HG03460 (cell line): Measurements from ENCODE around the gene DAPL1.

Source experiments
- ATAC-seq: cut with Tn5 transposase; IDR thresholded peaks from one replicate; pipeline ENCODE4 v1.9.1; 2021; ENCODE audit not compliant: unreplicated experiment

DAPL1 gene

DNA sequence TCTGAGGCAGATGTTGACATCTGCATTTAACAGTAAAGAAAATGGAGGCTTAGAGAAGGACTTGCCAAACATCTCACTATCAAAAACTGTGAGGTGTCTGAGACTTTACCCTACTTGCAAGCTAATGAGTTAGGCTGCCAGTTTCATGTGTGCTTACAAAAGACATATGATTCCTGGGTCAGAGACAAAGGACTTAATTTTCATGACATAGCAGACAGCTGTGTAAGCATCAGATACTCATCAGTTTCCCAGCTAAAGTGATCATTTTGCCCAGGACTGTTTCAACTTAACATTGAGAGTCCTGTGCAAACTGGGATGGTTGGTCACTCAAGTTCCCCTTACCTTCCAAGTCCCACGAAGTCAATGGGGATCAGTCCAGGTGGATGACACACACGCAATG lies 18.9 kb upstream of the DAPL1 start:
- ATAC-seq, result no peak

DNA sequence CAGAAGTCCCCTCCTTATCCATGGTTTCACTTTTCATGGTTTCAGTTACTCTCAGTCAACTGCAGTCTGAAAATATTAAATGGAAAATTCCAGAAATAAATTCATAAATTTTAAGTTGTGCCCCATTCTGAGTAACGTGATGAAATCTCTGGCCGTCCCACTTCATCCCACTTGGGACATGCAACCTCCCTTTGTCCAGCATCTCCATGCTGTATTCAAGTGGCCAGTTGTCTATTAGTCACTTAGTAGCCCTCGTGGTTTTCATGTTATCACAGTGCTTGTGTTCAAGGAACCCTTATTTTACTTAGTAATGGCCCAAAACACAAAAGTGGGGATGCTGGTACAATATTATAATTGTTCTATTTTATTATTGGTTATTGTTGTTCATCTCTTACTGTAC lies 18.0 kb upstream of the DAPL1 start:
- ATAC-seq, result no peak

DNA sequence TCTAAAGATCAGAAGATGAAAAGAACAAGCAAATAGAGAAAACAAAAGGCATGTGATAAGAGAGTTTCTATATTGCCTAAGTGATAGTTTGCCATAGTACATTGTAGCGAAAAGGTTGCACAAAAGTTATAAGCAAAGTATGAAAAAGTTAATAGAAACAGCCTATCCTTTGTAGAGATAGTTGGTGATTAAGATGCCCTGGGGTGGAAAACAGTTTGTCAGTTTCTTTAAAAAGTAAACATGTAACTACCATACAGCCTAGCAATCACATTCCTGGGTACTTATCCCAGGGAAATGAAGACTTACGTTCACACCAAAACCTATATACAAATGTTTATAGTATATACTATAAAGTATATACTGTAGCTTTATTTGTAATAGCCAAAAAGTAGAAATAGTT lies 16.9 kb upstream of the DAPL1 start:
- ATAC-seq, result no peak

DNA sequence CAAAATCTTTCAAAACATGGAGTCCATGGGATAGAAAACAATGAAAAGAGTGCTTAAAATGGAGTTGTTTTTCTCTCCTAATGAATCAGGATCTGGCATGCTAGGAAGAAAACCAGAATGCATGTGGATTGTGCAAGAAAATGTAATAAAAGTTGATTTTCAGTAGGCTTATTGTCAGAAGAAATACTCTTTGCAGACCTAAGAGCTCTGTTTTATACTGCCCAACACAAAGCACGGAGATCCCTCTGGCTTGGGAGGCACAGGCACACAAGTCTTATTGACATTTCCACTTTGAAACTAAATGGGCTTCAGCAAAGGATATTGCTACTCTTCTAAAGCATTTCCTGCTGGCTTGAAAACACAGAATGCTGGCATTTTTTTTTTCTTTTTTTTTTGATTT lies 15.5 kb upstream of the DAPL1 start:
- ATAC-seq, result no peak

DNA sequence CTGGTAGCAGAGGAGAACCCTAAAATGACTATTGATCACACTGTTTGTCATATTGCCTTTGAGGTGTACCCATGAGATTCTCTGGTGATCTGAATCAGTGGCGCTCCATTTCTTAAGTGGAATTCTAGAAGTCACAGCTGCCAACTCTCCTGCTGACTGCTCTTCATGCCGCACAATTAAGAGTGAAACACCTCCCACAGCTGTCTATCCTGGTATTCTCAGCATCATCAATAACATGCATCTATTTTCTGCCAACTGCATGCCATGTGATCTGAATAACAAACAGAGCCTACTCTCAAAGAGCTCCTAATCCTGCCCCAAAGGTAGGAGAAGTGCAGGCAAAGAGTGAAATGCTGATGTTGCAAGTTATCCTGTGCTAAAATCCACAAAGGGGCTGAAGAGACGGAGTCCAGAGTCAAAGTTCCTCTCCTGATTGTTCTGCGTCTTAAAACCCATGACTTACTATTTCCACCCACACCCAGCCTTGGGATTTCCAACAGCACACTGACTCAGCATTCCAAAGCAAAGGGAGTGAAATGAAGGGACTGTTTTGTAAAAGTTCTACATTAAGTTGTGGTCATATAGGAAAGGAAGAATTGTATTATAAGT lies 13.7 kb upstream of the DAPL1 start:
- ATAC-seq, result no peak

DNA sequence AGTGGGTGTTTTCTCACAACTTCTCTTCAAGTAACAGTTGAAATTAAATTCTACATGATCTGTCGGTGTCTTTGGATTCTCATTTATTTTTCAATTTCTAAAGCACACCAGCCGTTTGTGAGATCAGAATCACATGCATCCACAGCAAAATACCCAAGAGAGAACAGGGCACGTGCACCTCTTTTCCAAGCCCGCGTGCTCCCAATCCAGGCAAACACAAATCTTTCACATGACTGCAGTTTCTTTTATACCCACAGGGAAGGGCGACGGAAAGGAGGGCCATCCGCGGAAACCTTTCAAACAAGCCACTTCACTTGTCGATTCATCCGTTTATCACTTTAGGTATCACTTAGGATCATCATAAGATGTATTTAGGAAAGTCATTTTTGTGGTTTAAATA lies 13.0 kb upstream of the DAPL1 start:
- ATAC-seq, result no peak

DNA sequence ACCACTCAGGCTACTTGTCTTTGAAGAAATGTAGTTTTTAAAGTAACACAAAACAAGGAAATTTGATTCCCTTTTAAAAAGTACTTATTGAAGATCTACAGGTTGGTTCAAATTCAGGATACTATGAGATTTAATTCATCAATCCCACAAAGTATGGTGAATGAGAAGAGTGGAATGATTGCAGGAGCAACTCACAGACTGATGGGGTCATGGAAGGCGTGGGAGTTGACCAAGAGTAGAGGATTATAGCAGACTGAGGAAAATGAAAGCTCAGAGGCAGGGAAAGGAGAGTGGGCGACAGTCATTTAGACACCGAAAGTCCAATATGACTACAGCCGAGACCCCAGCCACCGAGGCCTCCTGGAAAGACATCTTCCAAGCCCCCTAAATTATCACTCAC lies 12.5 kb upstream of the DAPL1 start:
- ATAC-seq, result no peak

DNA sequence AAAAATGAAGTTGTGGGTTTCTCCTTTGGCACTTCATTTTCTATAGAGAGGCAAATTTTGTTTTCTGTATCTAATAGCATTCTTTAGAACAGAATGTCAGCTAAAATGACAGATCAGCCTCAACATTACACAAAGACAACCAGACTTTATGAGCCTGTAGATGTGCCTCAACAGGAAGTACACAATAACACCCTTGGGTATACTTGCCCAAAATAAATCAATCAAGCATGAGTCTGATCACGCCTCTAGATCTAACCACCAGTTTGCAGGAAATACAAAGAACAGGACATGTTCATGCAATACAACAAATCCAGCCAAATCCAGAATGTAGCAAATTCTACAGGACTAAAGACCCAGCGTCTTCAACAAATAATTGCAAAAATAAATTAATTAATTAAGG lies 11.2 kb upstream of the DAPL1 start:
- ATAC-seq, result no peak

DNA sequence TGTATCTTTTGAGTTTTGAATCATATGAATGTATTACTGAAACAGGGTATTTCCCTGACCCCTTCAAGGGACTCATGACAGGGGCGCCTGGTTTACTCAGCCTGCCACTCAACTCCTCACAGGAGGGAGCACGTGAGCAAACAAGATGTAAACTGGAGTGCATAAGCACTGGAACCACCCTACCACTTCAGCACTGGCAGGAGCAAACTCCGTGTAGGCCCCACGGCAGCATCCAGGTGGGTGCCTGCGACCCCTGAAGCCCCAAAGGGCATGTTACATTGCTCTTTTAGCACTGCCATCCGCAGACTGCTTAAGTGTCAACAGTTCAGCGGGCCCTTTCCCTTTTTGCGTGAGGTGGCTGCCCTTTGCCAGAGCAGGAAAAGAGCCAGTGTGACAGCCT lies 8.2 kb upstream of the DAPL1 start:
- no peak for ATAC-seq

DNA sequence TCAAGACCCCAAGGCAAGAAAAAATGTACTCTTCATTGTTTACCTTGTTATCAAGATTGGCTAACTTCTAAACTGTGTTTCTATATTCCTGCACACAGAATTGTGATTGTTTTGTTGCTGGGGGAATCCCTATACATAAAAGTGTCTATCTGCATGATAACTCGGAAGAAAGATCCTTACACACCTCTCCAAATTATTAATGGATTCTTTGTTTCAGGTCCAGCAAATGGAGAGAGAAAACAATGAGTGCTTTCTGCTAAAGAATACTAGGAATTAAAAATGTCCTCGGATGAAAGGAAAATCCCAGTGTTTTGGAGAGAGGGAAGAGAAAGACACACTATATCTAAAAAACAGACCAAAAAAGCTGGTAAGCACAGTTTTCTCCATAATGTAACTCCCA lies 6.2 kb upstream of the DAPL1 start:
- ATAC-seq, result no peak

DNA sequence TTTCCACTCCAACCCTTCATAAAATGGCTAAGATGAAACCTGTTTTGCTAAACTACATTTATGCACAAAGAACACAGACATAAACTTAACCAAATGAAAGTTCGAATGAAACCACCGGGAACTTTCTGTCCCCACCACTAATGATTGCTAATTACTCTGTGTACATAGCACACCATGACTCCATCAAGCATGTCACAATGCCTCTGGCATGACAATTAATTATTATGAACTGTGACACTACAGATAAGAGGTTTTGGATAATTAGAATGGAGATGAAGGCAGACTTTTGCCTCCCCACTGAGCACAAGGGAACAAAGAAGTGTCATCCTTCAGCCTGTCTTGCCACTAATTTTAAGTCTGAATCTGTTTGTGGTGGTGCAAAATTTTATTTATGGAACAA lies 1.5 kb downstream of the DAPL1 start:
- no peak for ATAC-seq

DNA sequence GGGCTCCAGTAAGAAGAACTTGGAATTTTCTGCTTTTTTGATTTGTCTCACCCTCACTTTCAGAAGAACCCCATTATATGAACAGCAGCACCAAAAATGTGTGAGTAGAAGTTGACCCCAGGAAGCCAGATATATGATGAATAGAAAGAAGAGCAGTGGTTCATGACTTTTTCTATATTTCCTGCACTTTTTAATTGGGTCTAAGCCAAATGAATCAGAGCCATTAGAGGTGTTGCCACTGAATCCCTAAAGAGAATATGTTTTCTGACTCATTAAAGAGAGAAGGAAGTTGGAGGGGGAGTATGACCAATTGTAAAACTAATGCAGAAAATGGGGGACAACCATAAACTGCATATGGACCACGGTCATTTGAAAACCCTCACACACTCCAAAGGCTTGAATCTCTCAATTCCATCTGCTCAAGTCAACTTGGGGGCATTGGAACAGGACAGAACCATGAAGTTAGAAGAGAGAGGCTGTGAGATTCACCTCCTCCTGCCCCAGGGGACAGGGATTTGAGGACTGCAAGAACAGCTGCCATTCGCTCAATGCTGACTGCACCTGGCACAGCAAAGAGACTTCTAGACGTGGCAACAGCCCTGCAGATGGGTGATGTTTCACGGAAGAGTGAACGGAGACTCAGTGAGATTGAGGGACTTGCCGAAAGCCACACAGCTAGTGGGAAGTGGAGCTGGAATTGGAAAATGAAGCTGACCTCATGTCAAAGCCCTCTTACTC lies 3.0 kb downstream of the DAPL1 start:
- no peak for ATAC-seq

DNA sequence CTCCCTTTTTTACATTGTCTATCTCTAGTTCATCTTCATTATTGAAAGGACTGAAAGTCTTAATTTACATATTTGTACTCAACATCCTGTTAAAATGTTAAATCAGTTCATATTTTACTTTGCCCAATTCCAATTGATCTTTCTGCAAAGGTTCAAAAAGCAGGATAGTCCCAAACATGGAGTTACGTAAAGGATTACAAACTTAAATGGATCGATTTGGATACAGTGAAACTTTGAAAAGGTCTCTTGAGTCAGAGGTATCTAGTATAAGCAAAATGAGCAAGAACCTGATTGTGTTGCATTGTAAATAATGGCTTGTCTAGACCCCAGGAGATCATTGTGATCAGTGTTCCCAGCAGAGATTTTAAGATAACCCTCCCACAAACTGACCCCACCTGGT lies 4.1 kb downstream of the DAPL1 start:
- ATAC-seq, result no peak

DNA sequence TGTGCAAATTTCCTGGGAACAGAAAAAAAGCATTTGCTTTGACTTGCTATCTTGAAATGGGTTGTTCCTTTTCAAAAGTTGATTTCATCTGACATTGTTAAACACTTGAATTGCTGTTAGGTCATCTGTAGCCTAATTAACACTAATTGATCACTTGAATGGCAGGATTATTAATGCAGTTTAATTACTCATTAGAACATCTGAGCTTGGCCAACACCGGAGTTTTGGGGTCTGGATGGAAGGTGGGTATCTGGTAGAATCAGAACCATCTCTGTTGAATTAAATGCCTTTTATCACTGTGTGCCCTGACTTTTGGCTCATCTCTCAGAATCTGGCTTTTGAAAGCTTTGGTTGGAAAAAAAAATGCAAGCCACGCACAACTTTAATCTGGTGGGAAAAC lies 8.4 kb downstream of the DAPL1 start:
- no peak for ATAC-seq

DNA sequence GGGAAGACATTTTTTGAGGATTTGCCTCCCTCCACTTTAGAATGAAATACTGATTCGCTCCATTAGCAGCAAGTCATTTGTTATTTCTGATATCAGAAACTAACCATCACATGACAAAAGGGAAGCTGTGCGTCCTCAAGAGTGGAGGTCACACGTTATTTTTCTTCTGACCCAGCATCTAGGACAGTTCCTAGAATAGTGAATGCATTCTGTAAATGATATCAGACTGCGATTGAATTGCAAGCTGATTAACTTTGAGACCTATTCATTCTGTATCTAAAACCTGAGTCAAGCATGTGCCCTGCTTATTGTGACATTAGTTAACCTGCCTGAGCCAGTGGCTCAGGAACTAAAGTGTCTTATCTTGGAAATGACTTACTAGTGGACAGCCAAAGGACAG lies 10.1 kb downstream of the DAPL1 start:
- ATAC-seq, result no peak

DNA sequence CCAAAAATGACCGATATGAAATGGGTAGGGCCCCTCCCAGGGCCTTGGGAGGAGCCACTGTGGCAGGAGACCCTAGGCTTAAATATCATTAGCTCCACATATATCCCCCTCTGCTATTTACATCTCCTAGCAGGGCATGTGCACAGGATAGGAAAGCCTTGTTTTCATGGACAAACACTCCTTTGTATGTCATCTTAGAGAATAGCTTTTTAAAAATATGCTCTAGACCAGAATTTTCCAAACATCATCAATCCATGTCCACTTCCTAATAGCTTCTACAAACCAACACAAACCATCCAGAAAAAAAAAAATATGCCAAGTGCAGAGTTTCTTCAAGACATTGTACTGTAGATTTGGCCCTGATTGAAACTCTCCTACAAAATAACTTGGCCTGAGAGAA lies 10.8 kb downstream of the DAPL1 start:
- no peak for ATAC-seq

DNA sequence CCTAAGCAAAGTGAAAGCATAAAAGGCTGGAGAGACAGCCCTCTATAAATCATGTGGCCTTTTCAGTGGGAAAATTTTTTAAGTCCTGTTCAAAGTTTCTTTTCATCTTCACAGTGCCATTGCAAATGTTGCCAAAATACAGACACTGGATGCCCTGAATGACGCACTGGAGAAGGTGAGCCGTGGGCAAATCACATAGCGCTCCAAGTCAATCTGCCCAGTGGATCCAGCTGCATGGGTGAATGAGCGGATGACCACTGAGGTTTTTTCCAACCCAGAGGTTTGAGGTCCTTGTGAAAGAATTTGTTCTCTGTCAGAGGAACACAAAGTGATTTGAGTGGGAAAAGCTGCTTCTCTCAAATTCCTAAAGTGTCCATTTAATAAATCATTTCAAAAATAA lies 11.8 kb downstream of the DAPL1 start:
- ATAC-seq, result no peak

DNA sequence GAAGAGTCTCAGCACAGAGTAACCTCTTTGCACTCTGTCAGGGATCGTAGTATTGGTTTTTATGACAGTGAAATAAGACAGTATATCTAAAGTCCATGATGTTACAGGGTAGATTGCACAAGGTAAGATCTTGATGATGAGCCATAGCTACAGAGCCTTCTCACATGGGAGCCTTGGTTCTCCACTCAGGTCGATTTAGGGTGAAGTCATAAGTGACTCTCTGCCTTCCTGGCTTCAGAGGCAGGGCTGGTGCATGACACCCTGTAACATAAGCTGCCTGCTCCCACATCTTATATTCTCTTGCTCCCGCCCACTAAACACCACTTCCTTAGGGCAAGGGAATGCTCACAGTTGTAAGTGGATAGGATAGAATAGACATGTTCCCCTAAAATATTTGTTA lies 13.3 kb downstream of the DAPL1 start:
- ATAC-seq, result no peak

DNA sequence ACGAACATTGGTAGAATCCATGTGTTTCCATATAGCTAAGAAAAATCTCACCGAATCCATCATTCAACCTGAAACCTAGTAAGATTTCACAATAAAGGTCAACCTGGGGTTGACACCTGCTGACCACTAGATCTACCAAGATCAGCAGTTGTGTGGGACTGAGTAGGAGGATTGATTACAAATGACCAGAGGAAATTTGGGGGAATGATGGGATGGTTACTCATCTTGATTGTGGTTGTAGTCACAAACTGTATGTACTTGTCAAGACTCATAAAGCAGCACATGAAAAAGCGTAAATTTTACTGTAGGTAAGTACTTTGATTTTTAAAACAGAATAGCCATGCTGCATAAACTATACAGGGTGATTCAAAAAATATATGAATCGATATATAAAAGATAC lies 14.7 kb downstream of the DAPL1 start:
- ATAC-seq, result no peak

DNA sequence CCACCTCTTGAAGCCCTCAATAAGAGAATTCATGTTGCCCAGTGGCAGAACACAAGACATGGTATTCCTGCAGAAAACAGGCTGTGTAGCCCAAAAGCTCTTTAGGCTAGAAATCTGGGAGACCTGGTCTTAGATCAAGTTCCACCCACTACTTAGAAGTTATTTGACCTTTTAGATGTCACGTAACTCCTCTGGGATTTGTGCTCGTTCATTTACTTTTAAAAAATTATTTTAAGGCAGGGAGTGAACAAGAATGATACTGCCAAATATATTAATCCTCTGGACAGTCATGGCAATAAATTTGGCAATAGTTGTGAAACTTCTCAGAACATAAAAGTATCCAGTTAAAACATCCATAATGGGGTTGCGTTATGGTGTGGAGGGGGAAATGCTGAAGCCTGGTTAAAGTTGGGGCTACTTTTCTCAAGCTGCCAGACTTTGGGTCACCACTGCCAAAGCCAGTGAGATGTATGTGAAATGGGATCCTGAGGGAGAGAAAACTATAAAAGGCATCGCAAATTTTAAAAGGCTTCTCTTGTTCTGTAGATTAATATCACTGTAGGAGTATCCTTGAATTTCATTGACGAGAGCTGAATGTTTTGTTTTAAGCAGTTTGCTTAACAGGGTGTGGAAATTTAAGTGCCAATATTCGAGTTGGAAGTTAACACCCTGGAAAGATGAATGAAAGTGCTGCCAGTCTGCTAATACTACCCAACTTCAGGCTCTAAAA lies 15.8 kb downstream of the DAPL1 start:
- no peak for ATAC-seq

DNA sequence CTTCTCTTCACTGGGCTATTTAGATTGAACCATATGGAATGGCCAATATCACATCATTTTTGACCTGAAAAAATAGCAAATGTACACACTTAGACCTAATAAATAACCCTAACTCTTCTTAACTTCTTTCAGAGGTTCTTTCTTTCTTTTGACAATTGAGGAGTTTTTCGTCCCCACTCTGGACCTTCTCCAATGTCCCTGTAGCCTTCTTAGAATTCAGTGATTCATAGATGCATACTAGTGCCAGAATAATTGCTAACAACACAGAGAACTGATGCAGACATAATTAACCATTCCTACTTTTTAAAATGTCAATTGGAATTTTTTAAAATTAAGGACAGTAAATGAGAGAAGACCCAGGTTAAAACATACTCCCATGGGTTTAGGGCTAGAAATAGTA lies 20.0 kb downstream of the DAPL1 start:
- ATAC-seq, result no peak

DNA sequence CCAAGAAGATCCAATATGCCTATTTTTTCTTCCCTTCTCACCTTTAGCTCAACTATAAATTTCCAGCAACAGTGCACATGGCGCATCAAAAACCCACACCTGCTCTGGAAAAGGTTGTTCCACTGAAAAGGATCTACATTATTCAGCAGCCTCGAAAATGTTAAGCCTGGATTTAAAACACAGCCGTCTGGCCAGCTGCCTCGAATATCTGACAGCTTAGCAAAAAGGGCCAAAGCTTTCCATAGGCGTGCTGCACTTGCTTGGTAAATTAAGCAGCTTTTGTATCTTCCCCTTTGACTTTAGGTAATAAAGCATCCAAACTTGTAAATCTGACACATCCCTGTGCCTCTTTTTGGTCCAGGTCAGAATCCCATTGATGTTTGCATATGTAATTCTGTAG lies 20.5 kb downstream of the DAPL1 start:
- ATAC-seq, result no peak

DNA sequence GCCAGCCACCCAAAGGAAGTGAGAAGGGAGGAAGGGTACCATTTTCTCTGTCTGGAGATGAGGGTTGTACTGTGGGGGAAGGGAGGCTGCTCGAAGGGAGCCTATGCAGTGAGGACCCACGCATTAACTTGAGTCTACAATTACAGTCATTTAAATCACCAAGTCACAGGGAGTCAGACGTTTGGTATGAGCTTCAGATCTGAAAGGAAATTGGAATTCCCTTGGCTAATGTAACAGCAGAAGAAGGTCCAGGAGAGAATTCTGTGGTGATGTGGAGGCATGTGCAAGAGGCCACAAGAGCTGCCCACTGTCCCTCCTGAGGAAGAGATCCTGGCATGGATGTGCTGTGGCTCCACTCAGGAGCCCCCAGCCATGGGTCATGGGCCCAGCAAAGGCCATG lies 22.5 kb downstream of the DAPL1 start:
- no peak for ATAC-seq
